HepG2 (cell line): Measurements from ENCODE around the gene PDE3B. TPM values are rescaled to one million over a fixed set of nuclear protein-coding genes. Genes with fewer than 3 reads are reported as not detected.
A peak's percentile ranks its signal among the peaks of the same experiment; 100 is the strongest.

Source experiments
- ATF7 ChIP-seq, 2 experiments: fragments of 450-650 bp in 1 of 2; sonication (generic) in 1 of 2; formaldehyde crosslinking in 1 of 2; IDR thresholded peaks; 2 replicates each; pipeline versions ENCODE4 v1.4.0 to v1.6.1; 2016 to 2020; ENCODE audit warnings: antibody characterized with exemption in 1 of 2, mild to moderate bottlenecking in 1 of 2, missing genetic modification reagents in 1 of 2
- CBX5 ChIP-seq: sonication (generic); formaldehyde crosslinking; IDR thresholded peaks from 2 replicates; pipeline ENCODE4 v1.4.0; 2020; ENCODE audit warnings: missing genetic modification reagents, borderline replicate concordance
- LCORL ChIP-seq, 2 experiments: fragments of 450-650 bp in 1 of 2; sonication (generic) in 1 of 2; formaldehyde crosslinking in 1 of 2; IDR thresholded peaks; 2 replicates each; pipeline versions ENCODE4 v1.5.0 to v1.6.1; 2017 to 2020; ENCODE audit warnings: antibody characterized with exemption in 1 of 2, missing genetic modification reagents in 1 of 2
- MAFF ChIP-seq: IDR thresholded peaks from 2 replicates; pipeline ENCODE4 v1.6.1; 2011; ENCODE audit warnings: low read depth, low read length, improper control_type of control experiment
- POLR2AphosphoS2 ChIP-seq: IDR thresholded peaks from 2 replicates; pipeline ENCODE4 v1.6.1; 2011; ENCODE audit warnings: low read depth, low read length, improper control_type of control experiment
- RAD21 ChIP-seq: fragments of 450-650 bp; formaldehyde crosslinking; IDR thresholded peaks from 2 replicates; pipeline ENCODE4 v1.5.0; 2020; ENCODE audit warnings: mild to moderate bottlenecking
- RCOR2 ChIP-seq: IDR thresholded peaks from 2 replicates; pipeline ENCODE4 v1.6.1; 2016; ENCODE audit warnings: missing biosample characterization, missing genetic modification reagents
- SMAD9 ChIP-seq: sonication (generic); formaldehyde crosslinking; IDR thresholded peaks from 2 replicates; pipeline ENCODE4 v1.5.1; 2020; ENCODE audit warnings: mild to moderate bottlenecking, missing genetic modification reagents
- SOX13 ChIP-seq, 3 experiments: fragments of 450-650 bp in 1 of 3; sonication (generic) in 1 of 3; formaldehyde crosslinking in 1 of 3; IDR thresholded peaks in 2 of 3; conservative IDR thresholded peaks in 1 of 3; 2 replicates each; pipeline versions ENCODE4 v1.5.0 to v1.6.1; 2016 to 2020; ENCODE audit warnings: antibody characterized with exemption in 1 of 3, mild to moderate bottlenecking in 1 of 3, missing compliant biosample characterization in 1 of 3, missing genetic modification reagents in 1 of 3, moderate library complexity in 1 of 3
- SP2 ChIP-seq: sonication (generic); formaldehyde crosslinking; IDR thresholded peaks from 2 replicates; pipeline ENCODE4 v1.5.1; 2020; ENCODE audit warnings: mild to moderate bottlenecking, missing genetic modification reagents
- STAG1 ChIP-seq: sonication (generic); formaldehyde crosslinking; IDR thresholded peaks from 2 replicates; pipeline ENCODE4 v1.4.0; 2020; ENCODE audit warnings: missing genetic modification reagents
- ZBTB20 ChIP-seq: sonication (generic); formaldehyde crosslinking; IDR thresholded peaks from 2 replicates; pipeline ENCODE4 v1.8.1; 2023; ENCODE audit warnings: missing genetic modification reagents, low read depth, mild to moderate bottlenecking, borderline replicate concordance
- ZBTB38 ChIP-seq: sonication (generic); formaldehyde crosslinking; IDR thresholded peaks from 2 replicates; pipeline ENCODE4 v1.5.1; 2020; ENCODE audit warnings: mild to moderate bottlenecking, missing genetic modification reagents
- ZBTB7A ChIP-seq: sonication (generic); formaldehyde crosslinking; IDR thresholded peaks from 2 replicates; pipeline ENCODE4 v1.8.0; 2022; ENCODE audit warnings: mild to moderate bottlenecking, missing genetic modification reagents
- ZC3H13 ChIP-seq: sonication (generic); formaldehyde crosslinking; IDR thresholded peaks from 2 replicates; pipeline ENCODE4 v1.8.1; 2023; ENCODE audit warnings: mild to moderate bottlenecking, missing genetic modification reagents, moderate library complexity
- ZNF10 ChIP-seq: sonication (generic); formaldehyde crosslinking; IDR thresholded peaks from 2 replicates; pipeline ENCODE4 v1.4.0; 2020; ENCODE audit warnings: mild to moderate bottlenecking, low read depth, missing genetic modification reagents, borderline replicate concordance
- ZNF44 ChIP-seq: sonication (generic); formaldehyde crosslinking; IDR thresholded peaks from 2 replicates; pipeline ENCODE4 v1.5.1; 2020; ENCODE audit warnings: mild to moderate bottlenecking, missing genetic modification reagents
- ZNF761 ChIP-seq: sonication (generic); formaldehyde crosslinking; conservative IDR thresholded peaks from 2 replicates; pipeline ENCODE4 v1.4.0; 2020; ENCODE audit warnings: mild to moderate bottlenecking, missing genetic modification reagents
- ZNF883 ChIP-seq: sonication (generic); formaldehyde crosslinking; IDR thresholded peaks from 2 replicates; pipeline ENCODE4 v1.5.1; 2020; ENCODE audit warnings: mild to moderate bottlenecking, missing genetic modification reagents; ENCODE audit errors: not compliant biosample characterization
- polyA plus RNA-seq, 8 experiments: library from polyadenylated mRNA; depleted of rRNA in 3 of 8; stranded (reverse) in 7 of 8; unstranded in 1 of 8; fragments of >200 nt; fragmentation: Illumina TruSeq in 4 of 8; extraction: Trizol in 4 of 8; gene quantifications; 2 replicates each; pipeline versions ENCODE4 v1.2.1 to v1.2.3, GENCODE V29; 2011 to 2016; ENCODE audit warnings: low read depth in 4 of 8, missing spikeins in 1 of 8, mixed read lengths in 1 of 8; ENCODE audit not compliant: insufficient read depth in 1 of 8
- total RNA-seq, 5 experiments: library from RNA; depleted of rRNA; stranded (reverse); fragments of >200 nt; fragmentation: Illumina TruSeq; extraction: Trizol; gene quantifications; 2 replicates each; pipeline ENCODE4 v1.2.3, GENCODE V29; 2016; ENCODE audit warnings: low read depth in 1 of 5
- TF ChIP-seq, protein P1 (sequence below): sonication (generic); formaldehyde crosslinking; conservative IDR thresholded peaks from 2 replicates; pipeline ENCODE4 v1.4.0; 2020; ENCODE audit warnings: mild to moderate bottlenecking, missing genetic modification reagents, moderate library complexity
- TF ChIP-seq, protein P2 (sequence below): sonication (generic); formaldehyde crosslinking; IDR thresholded peaks from 2 replicates; pipeline ENCODE4 v1.9.0; 2022; ENCODE audit warnings: missing genetic modification reagents, mild to moderate bottlenecking, borderline replicate concordance
- TF ChIP-seq, protein P3 (sequence below): sonication (generic); formaldehyde crosslinking; IDR thresholded peaks from 2 replicates; pipeline ENCODE4 v1.5.0; 2020; ENCODE audit warnings: missing genetic modification reagents

PDE3B gene
- total and polyA plus RNA-seq, 2 of the 13 experiments (the other 11 are each of a cell fraction or from before 2014, with no cell fraction given), result 14.1 to 26.5 TPM

GRCh38 chr11:14907411-14908213 lies 264.0 kb downstream of the PDE3B start (continued):
- TF ChIP-seq, protein P1, sequence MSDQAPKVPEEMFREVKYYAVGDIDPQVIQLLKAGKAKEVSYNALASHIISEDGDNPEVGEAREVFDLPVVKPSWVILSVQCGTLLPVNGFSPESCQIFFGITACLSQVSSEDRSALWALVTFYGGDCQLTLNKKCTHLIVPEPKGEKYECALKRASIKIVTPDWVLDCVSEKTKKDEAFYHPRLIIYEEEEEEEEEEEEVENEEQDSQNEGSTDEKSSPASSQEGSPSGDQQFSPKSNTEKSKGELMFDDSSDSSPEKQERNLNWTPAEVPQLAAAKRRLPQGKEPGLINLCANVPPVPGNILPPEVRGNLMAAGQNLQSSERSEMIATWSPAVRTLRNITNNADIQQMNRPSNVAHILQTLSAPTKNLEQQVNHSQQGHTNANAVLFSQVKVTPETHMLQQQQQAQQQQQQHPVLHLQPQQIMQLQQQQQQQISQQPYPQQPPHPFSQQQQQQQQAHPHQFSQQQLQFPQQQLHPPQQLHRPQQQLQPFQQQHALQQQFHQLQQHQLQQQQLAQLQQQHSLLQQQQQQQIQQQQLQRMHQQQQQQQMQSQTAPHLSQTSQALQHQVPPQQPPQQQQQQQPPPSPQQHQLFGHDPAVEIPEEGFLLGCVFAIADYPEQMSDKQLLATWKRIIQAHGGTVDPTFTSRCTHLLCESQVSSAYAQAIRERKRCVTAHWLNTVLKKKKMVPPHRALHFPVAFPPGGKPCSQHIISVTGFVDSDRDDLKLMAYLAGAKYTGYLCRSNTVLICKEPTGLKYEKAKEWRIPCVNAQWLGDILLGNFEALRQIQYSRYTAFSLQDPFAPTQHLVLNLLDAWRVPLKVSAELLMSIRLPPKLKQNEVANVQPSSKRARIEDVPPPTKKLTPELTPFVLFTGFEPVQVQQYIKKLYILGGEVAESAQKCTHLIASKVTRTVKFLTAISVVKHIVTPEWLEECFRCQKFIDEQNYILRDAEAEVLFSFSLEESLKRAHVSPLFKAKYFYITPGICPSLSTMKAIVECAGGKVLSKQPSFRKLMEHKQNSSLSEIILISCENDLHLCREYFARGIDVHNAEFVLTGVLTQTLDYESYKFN (CRISPR knock-in tag), result 0 out of 2 replicates have a peak, but pooled peaks have one; percentile 8
- TF ChIP-seq ZNF44 (CRISPR knock-in tag) (0 out of 2 replicates have a peak, but pooled peaks have one; percentile 40), MAFF (no peak), ZNF10 (CRISPR knock-in tag) (no peak), LCORL (IDR thresholded peaks at IDR 0.05) (no peak), LCORL (CRISPR knock-in tag; IDR thresholded peaks at IDR 0.05) (peak; percentile 68), SOX13 (IDR thresholded peaks at IDR 0.05) (no peak), SOX13 (CRISPR knock-in tag; conservative IDR thresholded peaks at IDR 0.05 in 1 of 2, IDR thresholded peaks at IDR 0.05 in 1 of 2) (0 out of 4 replicates have a peak, but pooled peaks of 1 of the 2 experiments have one; percentile 6), ZNF761 (0 out of 2 replicates have a peak, but pooled peaks have one; percentile 16), RCOR2 (no peak), ZNF883 (CRISPR knock-in tag) (peak; percentile 54), ZBTB7A (CRISPR knock-in tag) (0 out of 2 replicates have a peak, but pooled peaks have one; percentile 29), ZBTB38 (CRISPR knock-in tag) (no peak), CBX5 (CRISPR knock-in tag) (peak; percentile 26; the same call in 1 of the 2 replicates), SP2 (peak; percentile 45; the same call in 1 of the 2 replicates), SMAD9 (CRISPR knock-in tag) (0 out of 2 replicates have a peak, but pooled peaks have one; percentile 63), POLR2AphosphoS2 (no peak), ZBTB20 (CRISPR knock-in tag) (no peak), ZC3H13 (CRISPR knock-in tag) (no peak), RAD21 (CRISPR knock-in tag) (peak; percentile 55; the same call in 1 of the 2 replicates), STAG1 (CRISPR knock-in tag) (peak; percentile 74), ATF7 (IDR thresholded peaks at IDR 0.05) (no peak), ATF7 (CRISPR knock-in tag; IDR thresholded peaks at IDR 0.05) (peak; percentile 46; the same call in 1 of the 2 replicates)
- TF ChIP-seq, protein P2, sequence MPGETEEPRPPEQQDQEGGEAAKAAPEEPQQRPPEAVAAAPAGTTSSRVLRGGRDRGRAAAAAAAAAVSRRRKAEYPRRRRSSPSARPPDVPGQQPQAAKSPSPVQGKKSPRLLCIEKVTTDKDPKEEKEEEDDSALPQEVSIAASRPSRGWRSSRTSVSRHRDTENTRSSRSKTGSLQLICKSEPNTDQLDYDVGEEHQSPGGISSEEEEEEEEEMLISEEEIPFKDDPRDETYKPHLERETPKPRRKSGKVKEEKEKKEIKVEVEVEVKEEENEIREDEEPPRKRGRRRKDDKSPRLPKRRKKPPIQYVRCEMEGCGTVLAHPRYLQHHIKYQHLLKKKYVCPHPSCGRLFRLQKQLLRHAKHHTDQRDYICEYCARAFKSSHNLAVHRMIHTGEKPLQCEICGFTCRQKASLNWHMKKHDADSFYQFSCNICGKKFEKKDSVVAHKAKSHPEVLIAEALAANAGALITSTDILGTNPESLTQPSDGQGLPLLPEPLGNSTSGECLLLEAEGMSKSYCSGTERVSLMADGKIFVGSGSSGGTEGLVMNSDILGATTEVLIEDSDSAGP (CRISPR knock-in tag), result peak; percentile 64; the same call in 1 of the 2 replicates
- TF ChIP-seq, protein P3, sequence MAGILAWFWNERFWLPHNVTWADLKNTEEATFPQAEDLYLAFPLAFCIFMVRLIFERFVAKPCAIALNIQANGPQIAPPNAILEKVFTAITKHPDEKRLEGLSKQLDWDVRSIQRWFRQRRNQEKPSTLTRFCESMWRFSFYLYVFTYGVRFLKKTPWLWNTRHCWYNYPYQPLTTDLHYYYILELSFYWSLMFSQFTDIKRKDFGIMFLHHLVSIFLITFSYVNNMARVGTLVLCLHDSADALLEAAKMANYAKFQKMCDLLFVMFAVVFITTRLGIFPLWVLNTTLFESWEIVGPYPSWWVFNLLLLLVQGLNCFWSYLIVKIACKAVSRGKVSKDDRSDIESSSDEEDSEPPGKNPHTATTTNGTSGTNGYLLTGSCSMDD (CRISPR knock-in tag), result no peak
